Spleen (tissue), 7 donors: ENCODE measurements around the gene DPP9.

ENCODE experiments used
- POLR2A ChIP-seq, 3 donors: fragments of 450-650 bp; IDR thresholded peaks; one replicate each; pipeline ENCODE4 v1.5.1; 2017; ENCODE audit warnings: antibody characterized with exemption in 3 of 3, mild to moderate bottlenecking in 1 of 3
- TF ChIP-seq, protein P1 (sequence below), 11 experiments: fragments of 200-600 bp in 7 of 11; fragments of 450-650 bp in 4 of 11; sonication (generic) in 4 of 11; IDR thresholded peaks in 8 of 11; conservative IDR thresholded peaks in 3 of 11; 1 replicate in 7 of 11; 2 replicates in 4 of 11; pipeline versions ENCODE4 v1.4.0 to v1.8.0; 2016 to 2021; ENCODE audit warnings: antibody characterized with exemption in 11 of 11, inconsistent platforms in 4 of 11, mild to moderate bottlenecking in 1 of 11
- donor health status: DM: no; HTN: no; CAD: no; lungs with moderate emphysema.
- donor health status: DM: no; HTN: no; CAD: no.
- donor health status: DM: no; HTN: no; CAD: no.

DNA sequence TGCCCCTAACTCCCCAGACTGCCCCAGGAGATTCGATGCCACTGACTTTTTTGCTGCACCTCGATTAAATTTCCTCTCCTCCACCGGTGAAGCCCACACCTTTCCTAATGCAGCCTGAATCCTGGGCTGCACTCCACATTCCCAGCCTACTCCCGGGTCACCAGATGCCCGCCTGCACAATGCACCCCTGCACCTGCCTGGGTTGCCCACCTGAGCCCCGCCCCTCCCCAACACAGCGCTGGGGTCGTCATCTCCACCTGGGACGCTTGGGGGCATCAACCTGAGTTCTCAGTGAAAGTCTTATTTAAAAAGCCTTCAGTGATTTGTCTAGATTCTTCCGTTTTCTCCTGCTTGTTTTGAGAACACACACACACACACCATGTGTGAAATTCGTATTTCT, 24.5 kb upstream of the DPP9 start:
- TF ChIP-seq, protein P1, sequence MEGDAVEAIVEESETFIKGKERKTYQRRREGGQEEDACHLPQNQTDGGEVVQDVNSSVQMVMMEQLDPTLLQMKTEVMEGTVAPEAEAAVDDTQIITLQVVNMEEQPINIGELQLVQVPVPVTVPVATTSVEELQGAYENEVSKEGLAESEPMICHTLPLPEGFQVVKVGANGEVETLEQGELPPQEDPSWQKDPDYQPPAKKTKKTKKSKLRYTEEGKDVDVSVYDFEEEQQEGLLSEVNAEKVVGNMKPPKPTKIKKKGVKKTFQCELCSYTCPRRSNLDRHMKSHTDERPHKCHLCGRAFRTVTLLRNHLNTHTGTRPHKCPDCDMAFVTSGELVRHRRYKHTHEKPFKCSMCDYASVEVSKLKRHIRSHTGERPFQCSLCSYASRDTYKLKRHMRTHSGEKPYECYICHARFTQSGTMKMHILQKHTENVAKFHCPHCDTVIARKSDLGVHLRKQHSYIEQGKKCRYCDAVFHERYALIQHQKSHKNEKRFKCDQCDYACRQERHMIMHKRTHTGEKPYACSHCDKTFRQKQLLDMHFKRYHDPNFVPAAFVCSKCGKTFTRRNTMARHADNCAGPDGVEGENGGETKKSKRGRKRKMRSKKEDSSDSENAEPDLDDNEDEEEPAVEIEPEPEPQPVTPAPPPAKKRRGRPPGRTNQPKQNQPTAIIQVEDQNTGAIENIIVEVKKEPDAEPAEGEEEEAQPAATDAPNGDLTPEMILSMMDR (IDR thresholded peaks at IDR 0.05 in 8 of 11, conservative IDR thresholded peaks at IDR 0.05 in 3 of 11): no peak
- TF ChIP-seq POLR2A (IDR thresholded peaks at IDR 0.05): no peak
